Activated naive CD8-positive, alpha-beta T cell treated with anti-CD3 and anti-CD28 coated beads, Interleukin-2, amount 50 U/mL, for 24 hours (primary cell): Measurements from ENCODE around the gene FSD1.

Experiments used
- ATAC-seq: fragments of 150-1000 bp; cut with Tn5 transposase; one replicate; pipeline ENCODE4 v1.10.0; 2021
- DNase-seq: peaks from one replicate; pipeline ENCODE4 v3.0.0; 2021
- H3K27ac Mint-ChIP-seq: one replicate; pipeline ENCODE4 v1.8.0; 2021; ENCODE audit warnings: mild to moderate bottlenecking, mixed read lengths
- H3K27me3 Mint-ChIP-seq: one replicate; pipeline ENCODE4 v1.8.0; 2021; ENCODE audit warnings: mixed read lengths
- H3K36me3 Mint-ChIP-seq: one replicate; pipeline ENCODE4 v1.8.0; 2021; ENCODE audit warnings: low read depth, mixed read lengths
- H3K4me1 Mint-ChIP-seq: one replicate; pipeline ENCODE4 v1.8.0; 2021; ENCODE audit warnings: mixed read lengths
- H3K4me3 Mint-ChIP-seq: one replicate; pipeline ENCODE4 v1.8.0; 2021; ENCODE audit warnings: mild to moderate bottlenecking, moderate library complexity, mixed read lengths
- H3K9me3 Mint-ChIP-seq: one replicate; pipeline ENCODE4 v1.8.0; 2021; ENCODE audit warnings: mixed read lengths

Gene FSD1

DNA sequence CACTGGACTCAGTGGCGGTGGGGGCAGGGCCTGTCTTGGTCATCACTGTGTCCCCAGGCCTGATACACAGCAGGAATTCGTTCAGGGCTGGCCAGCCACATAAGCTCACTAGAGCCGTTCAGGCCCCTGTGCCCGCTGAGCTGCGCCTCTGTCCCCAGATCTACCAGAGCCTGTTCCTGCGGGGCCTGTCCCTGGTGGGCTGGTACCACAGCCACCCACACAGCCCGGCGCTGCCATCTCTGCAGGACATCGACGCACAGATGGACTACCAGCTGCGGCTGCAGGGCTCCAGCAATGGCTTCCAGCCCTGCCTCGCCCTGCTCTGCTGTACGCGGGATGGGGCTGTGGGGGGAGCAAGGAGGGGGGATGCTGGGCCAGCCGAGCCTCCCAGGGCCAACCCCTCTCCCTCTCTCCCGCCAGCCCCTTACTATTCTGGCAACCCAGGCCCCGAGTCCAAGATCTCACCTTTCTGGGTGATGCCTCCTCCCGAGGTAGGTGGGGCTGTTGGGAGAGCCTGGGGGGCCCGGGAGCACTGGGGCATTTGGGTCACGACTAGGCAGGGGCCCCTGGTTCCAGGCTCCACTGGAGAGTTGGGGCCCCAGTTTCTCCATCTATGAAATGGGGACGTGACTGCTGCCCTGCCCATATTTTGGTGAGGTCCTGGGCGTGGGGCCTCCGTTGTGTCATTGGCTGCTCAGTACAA, 52.8 kb downstream of the FSD1 start:
- no peak overlapping the region for H3K27ac Mint-ChIP-seq
- peaks cover 3% of the 10 kb centered on the region for H3K36me3 Mint-ChIP-seq
- no peaks in the 10 kb centered on the region for H3K9me3 Mint-ChIP-seq
- H3K27me3 Mint-ChIP-seq: no peaks in the 10 kb centered on the region
- no peak overlapping the region for H3K4me3 Mint-ChIP-seq
- no peaks in the 10 kb centered on the region for H3K4me1 Mint-ChIP-seq
- ATAC-seq (no peak), DNase-seq (no peak)

DNA sequence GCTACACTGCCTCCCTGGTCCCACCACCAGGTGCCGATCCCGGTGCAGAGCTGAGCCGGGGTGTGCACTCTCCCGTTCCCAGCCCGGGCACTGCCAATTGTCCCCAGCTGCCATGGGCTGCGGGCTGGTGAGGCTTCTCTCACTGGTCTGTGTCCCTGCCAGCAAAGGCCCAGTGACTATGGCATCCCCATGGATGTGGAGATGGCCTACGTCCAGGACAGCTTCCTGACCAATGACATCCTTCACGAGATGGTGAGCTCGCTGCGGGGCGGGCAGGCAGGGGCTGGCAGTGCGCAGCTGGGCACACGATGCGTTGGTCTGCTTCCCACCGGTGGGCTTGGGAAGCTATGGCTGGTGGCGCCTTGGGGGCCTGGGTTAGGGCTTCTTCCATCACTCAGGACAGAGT, 53.5 kb downstream of the FSD1 start:
- no peak overlapping the region for H3K4me3 Mint-ChIP-seq
- no peak for DNase-seq
- no peaks in the 10 kb centered on the region for H3K9me3 Mint-ChIP-seq
- no peak for ATAC-seq
- peaks cover 3% of the 10 kb centered on the region for H3K36me3 Mint-ChIP-seq
- no peak overlapping the region for H3K27ac Mint-ChIP-seq
- no peaks in the 10 kb centered on the region for H3K4me1 Mint-ChIP-seq
- no peaks in the 10 kb centered on the region for H3K27me3 Mint-ChIP-seq

DNA sequence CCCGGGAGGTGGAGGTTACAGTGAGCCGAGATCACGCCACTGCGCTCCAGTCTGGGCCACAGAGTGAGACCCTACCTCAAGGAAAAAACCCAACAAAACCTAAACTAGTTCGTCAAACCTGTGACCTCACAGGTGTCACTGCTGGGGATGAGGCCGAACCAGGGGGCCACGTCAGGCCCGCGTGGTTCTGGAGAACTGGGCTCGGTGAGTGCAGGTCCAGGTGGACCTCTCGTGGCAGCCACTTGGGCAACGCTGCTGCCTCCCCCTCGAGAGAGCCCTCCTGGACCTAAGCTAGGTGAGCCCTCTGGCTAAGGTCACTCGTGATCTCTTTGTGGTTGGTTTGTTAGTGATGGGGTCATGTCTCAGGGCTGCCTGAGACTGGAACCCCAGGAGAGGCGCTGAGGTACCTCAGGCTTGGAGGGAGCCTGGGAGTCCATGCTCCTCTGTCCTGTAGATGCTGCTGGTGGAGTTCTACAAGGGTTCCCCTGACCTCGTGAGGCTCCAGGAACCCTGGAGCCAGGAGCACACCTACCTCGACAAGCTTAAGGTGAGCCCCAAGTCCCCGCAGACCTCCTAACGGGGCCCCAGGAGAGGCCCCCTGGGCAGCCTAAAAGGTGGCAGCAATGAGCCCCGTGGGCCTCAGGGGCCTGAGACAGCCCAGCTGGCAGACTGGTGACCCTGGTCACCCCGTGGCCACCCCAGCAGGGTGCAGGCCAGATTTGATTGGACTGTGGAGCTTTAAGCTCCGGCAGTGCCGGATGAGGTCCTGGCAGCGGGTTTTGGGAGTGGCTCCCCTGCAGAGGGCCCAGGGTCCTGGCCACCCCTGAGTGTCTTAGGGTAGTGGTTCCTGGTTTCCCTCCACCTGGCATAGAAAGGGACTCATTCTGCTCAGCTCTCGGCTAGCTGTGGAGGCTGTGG, 54.6 kb downstream of the FSD1 start:
- Mint-ChIP-seq H3K4me3 (no peak overlapping the region), H3K27ac (no peak overlapping the region), H3K36me3 (peaks cover 5% of the 10 kb centered on the region), H3K27me3 (no peaks in the 10 kb centered on the region), H3K9me3 (no peaks in the 10 kb centered on the region), H3K4me1 (no peaks in the 10 kb centered on the region)
- ATAC-seq (no peak), DNase-seq (no peak)

GRCh38 chr19:4359627-4360000, 55.2 kb downstream of the FSD1 start:
- Mint-ChIP-seq H3K27ac (no peak overlapping the region), H3K4me3 (no peak overlapping the region), H3K9me3 (no peaks in the 10 kb centered on the region), H3K36me3 (peaks cover 5% of the 10 kb centered on the region), H3K27me3 (no peaks in the 10 kb centered on the region), H3K4me1 (no peaks in the 10 kb centered on the region)
- no peak for ATAC-seq
- no peak for DNase-seq

DNA sequence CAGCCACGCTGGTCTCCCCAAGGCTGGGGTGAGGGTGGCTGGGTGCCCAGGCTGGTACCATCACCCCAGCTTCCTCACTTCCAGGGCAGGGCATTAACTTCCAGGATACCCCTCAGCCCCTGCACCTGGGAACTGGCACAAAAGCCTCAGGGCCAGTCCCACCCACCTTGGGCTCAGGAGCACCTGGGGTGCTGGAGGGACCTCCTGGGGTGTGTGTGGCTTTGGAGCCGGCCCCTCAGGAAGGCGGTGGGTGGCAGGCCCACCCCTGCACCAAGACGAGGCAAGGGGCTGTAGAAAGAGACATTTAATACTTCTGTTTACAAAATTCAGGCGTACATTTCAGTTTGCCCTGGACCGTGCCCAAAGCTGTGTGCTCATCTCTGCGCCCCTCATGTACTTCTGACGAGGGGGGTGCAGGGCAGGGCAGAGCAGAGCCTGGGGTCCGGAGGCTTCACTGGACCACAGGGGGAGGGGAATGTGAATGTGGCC, 55.7 kb downstream of the FSD1 start:
- peaks cover 5% of the 10 kb centered on the region for H3K36me3 Mint-ChIP-seq
- H3K9me3 Mint-ChIP-seq: no peaks in the 10 kb centered on the region
- DNase-seq (no peak), ATAC-seq (no peak)
- H3K27me3 Mint-ChIP-seq: no peaks in the 10 kb centered on the region
- H3K4me3 Mint-ChIP-seq: no peak overlapping the region
- H3K4me1 Mint-ChIP-seq: no peaks in the 10 kb centered on the region
- H3K27ac Mint-ChIP-seq: no peak overlapping the region

DNA sequence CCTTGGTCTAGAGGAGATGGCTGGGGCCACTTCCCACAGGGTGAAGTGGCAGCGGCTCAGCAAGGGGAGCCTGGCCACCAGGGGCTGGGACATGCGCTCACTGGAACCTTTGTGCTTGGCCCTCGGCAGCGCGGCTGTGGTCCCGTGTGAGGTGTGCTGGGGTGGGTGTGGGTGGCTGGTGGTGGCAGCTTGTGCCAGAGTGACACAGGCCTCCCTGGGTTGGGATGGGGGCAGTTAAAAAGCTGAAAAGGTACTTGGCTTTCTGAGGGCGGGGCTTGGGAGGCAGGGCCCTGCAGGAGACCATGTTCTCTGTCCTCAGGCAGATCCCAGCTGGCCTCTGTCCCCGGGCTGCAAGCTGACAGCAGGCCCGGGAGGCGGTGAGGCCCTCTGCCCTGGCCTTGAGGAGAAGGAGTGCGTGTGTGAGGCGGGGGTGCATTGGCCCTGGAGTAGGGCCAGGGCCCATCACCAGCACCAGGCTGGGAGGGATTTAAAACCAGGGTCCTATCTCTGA, 56.3 kb downstream of the FSD1 start:
- no peak for DNase-seq
- Mint-ChIP-seq H3K27me3 (no peaks in the 10 kb centered on the region), H3K4me1 (no peaks in the 10 kb centered on the region), H3K36me3 (peaks cover 5% of the 10 kb centered on the region), H3K9me3 (no peaks in the 10 kb centered on the region), H3K4me3 (no peak overlapping the region), H3K27ac (no peak overlapping the region)
- peak; percentile 6 for ATAC-seq

- Mint-ChIP-seq H3K27ac (no peak overlapping the region), H3K36me3 (peaks cover 5% of the 10 kb centered on the region), H3K9me3 (no peaks in the 10 kb centered on the region)
Observed at GRCh38 chr19:4361152-4362046, 57.0 kb downstream of the FSD1 start.

DNA sequence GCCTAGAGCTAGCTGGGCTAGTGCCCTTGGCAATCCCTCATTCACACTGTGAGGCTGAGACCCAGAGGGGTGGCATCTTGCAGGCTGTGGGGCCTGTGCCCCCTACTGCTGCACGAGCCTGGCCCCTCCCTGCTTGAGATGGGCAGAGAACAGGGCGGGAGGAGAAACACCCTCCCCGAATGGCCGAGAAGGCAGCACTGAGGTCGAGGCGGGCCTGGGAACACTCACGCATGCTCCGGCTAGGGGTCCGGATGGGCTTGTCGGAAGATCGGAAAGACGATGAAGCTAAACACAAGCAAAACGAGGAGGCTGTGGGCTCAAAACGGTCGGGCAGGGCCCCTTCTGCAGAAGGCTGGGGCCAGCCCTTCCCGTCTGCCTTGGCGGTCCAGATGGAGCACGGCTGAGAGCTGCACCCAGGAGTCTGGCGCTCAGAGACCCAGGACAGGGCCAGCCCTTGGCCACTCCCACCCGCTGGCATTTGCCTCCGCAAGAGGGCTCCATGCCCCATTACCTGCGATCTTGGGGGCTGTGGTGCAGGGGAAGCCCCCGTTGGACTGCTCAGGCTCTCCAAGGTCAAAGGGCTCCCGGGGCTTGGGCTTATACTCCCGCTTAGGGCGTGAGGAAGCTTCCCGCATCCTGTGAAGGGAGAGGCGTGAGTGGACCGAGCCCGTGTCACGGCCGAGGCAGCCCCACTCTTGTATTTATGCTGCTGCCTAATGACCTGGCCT, 57.9 kb downstream of the FSD1 start:
- Mint-ChIP-seq H3K27me3 (no peaks in the 10 kb centered on the region), H3K36me3 (peaks cover 5% of the 10 kb centered on the region), H3K4me1 (no peaks in the 10 kb centered on the region), H3K9me3 (no peaks in the 10 kb centered on the region), H3K4me3 (no peak overlapping the region), H3K27ac (no peak overlapping the region)
- ATAC-seq: no peak
- no peak for DNase-seq

More at GRCh38 chr19:4361152-4362046, 57.0 kb downstream of the FSD1 start:
- ATAC-seq (no peak), DNase-seq (no peak)
- no peaks in the 10 kb centered on the region for H3K27me3 Mint-ChIP-seq
- H3K4me3 Mint-ChIP-seq: no peak overlapping the region
- H3K4me1 Mint-ChIP-seq: no peaks in the 10 kb centered on the region

DNA sequence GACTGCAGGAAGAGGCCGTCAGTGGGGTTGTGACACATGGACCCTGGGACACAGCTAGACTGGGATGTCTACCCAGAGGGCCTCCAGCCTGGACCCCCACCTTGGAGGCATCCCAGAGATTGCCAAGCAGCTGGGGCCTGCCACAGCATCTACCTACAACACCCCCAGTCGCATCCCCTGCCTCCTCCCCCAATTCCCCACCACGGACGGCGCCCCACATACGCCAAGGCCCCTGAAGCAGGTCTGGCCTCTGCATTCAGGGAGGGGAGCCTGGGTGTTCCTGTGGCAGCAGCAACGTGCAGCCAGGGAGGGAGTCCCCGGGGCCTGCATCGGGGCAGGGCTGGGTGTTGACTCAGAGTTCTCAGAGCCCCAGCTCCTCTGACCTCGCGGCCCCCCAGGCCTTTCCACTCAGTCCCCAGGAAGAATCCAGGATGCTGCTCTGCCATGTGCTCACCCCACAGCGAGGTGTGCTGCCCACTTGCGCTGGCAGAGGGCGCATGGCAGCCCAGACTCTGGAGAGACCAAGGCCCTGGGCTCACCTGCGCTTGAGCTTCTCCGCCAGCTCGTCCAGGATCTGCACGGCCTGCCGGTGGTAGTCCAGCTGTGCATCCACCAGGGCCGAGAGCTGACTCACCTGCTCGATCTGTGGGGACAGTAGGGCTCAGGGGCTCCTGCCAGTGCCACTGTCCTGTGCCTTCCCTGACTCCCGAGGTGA, 58.6 kb downstream of the FSD1 start:
- H3K4me1 Mint-ChIP-seq: peaks cover 2% of the 10 kb centered on the region

DNA sequence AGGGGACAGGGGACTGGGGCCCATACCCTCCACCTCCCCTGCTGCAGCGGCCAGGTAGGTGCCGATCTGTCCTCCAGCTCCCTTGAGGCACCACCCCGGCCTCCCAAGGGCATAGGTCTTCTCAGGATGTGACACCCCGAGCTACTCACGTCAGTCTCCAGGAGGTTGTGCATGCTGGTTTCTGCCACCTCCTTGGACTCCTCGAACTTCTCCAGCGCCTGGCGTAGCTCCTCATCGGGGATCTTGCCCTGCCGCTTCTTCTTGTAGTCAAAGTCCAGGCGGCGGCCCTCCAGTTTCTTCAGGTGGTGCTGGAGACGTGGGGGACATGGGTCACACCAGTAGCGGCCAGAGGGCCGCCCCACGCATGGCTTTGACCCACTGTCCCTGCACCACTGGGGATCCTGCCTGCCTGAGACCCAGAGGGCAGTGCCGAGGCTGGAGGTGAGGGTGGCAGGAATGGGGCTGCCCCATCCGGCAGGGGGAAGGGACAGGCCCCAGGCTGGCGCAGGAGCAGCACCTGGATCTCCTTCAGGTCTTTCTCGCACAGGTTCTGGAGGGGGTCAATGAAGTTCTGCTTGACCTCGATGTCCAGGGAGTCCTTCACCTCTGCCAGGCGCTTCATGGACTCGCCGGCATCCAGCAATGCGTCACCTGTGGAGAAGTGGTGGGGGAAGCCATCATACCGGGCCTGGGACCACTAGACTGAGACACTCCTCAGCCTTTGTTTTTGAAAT, 59.3 kb downstream of the FSD1 start:
- peaks cover 5% of the 10 kb centered on the region for H3K36me3 Mint-ChIP-seq
- DNase-seq: no peak
- H3K4me1 Mint-ChIP-seq: peaks cover 9% of the 10 kb centered on the region
- H3K4me3 Mint-ChIP-seq: no peak overlapping the region
- H3K9me3 Mint-ChIP-seq: no peaks in the 10 kb centered on the region
- H3K27me3 Mint-ChIP-seq: no peaks in the 10 kb centered on the region
- no peak overlapping the region for H3K27ac Mint-ChIP-seq
- no peak for ATAC-seq

More for the DNA sequence above, 58.6 kb downstream of the FSD1 start:
- Mint-ChIP-seq H3K36me3 (peaks cover 5% of the 10 kb centered on the region), H3K27me3 (no peaks in the 10 kb centered on the region), H3K4me3 (no peak overlapping the region), H3K9me3 (no peaks in the 10 kb centered on the region), H3K27ac (no peak overlapping the region)
- DNase-seq (no peak), ATAC-seq (no peak)

GRCh38 chr19:4365341-4365740, 60.9 kb downstream of the FSD1 start:
- H3K9me3 Mint-ChIP-seq: no peaks in the 10 kb centered on the region
- H3K27ac Mint-ChIP-seq: no peak overlapping the region
- H3K4me3 Mint-ChIP-seq: no peak overlapping the region
- ATAC-seq (no peak), DNase-seq (no peak)
- H3K4me1 Mint-ChIP-seq: peaks cover 22% of the 10 kb centered on the region
- H3K27me3 Mint-ChIP-seq: no peaks in the 10 kb centered on the region
- H3K36me3 Mint-ChIP-seq: peaks cover 5% of the 10 kb centered on the region

DNA sequence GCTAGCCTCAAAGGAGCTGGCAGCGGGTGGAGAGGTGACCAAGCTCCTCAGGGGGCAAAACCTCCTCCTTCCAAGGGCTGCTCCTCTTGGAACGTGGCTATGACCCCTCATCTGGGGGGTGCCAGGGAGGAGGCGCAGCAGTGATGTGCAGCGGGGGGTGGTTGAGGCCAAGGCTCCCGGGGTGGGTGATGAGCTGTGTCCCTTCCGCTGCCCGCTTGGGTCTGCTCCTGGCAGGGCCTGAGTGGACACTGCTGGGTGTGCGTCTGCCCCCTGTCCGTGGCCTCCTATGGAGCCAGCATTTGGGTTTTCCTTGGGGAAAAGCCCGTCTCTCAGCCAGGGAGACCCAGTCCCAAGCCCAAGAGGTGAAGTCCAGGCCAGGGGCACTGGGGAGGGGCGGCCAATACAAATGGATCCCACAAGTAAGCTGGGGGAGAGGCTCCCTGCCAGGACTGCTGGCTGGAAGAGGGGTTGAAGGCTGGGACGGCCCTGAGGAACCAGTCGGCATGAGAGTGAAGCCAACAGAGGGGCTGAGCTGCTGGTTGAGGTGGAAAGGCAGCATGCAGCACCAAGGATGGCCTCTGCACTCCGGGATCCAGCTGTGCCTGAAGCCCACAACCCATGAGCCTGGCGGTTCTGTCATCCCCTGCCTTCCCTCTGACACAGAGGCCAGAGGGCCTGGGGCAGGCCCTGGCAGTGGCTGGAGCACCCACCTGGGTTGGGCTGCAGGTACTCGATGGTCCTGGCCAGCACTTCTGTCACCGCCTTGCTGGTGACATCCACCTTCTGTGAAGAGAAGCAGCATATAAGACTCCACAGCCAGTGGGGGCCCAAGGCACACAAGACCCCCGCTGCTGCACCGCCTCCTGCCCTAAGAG, 61.6 kb downstream of the FSD1 start:
- peak overlapping the region; percentile 22 for H3K27ac Mint-ChIP-seq

More for the DNA sequence above, 61.6 kb downstream of the FSD1 start:
- H3K9me3 Mint-ChIP-seq: no peaks in the 10 kb centered on the region
- no peak for DNase-seq
- H3K4me3 Mint-ChIP-seq: no peak overlapping the region
- H3K36me3 Mint-ChIP-seq: peaks cover 5% of the 10 kb centered on the region
- no peak for ATAC-seq
- H3K4me1 Mint-ChIP-seq: peaks cover 29% of the 10 kb centered on the region
- H3K27me3 Mint-ChIP-seq: no peaks in the 10 kb centered on the region
